ENCODE results near the gene PMPCB. TPM values are rescaled to one million over a fixed set of nuclear protein-coding genes. Genes with fewer than 3 reads are reported as not detected.

PMPCB gene
- total RNA-seq, 2 donors from 2014 or later: 55.6 to 62.9 TPM

DNA sequence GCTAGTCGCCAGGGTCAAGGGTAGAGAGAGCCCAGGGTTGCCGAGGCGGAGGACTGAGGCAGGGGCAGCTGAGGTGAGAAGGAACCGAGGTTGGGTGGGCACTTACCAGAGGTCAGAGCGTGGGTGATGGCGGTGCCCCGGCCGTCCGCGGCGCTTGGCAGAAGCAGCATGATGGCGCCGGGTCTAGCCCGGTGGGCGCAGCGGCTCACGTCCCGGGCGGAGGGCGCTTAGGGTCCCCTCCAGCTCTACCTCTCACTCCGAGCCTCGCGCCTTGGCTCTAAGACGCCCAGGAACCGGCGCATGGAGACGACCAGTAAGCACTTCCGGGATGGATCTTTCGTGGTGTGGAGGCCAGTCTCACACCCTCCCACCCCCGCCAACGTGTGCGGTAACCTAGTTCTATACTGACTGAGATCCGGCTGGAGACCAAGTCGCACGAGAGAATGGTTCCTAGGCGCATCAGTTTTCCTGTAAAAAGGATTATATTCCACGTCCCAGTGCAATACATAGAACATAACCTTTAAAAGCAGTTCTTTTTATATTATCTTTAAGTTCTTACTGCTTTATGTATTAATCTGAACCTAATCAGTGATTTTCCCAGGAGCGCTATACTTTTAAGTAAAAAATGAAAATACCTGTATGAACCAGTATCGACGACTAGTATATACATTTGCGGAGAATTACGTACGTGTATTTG is 47.4 kb downstream of the PMPCB start, which contains the start of gene DNAJC2:
Gene DNAJC2 (minus strand): TSS at position 315 of the 697 bp plus-strand sequence. CDS start 145 bp downstream, at position 170.
- peak within 1 kb of the TSS; percentile 98 to 100 for H3K27ac Mint-ChIP-seq
- H3K4me3 Mint-ChIP-seq: peak within 1 kb of the TSS; percentile 99
- peaks cover 52 to 61% of the 10 kb centered on the region in 2 donors for H3K4me1 Mint-ChIP-seq (ENCODE audit: low read depth in 2 of 2)
- H3K9me3 Mint-ChIP-seq: no peaks in the 10 kb centered on the region
- no peaks in the 10 kb centered on the region for H3K27me3 Mint-ChIP-seq
- DNase-seq (ENCODE audit: low spot score) (peak; percentile 93), ATAC-seq (peak; percentile 97 to 98)
- peaks cover 24% of the 10 kb centered on the region for H3K36me3 Mint-ChIP-seq

DNA sequence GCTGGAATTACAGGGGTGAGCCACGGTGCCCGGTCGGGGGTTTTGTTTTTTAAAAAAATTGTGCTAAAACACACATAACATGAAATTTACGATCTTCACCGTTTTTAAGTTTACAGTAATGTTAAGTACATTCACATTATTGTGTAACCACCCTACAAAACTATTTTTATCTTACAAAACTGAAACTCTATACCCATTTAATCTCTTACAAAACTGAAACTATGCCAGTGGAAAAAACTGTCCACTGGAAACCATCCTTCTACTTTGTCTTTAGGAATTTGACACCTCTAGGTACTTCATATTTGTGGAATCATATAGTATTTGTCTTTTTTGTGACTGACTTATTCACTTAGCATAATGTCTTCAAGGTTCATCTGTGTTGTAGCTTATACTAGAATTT is 49.2 kb downstream of the PMPCB start:
- no peaks in the 10 kb centered on the region for H3K9me3 Mint-ChIP-seq
- DNase-seq (ENCODE audit: low spot score) (no peak), ATAC-seq (no peak)
- H3K27ac Mint-ChIP-seq: peak overlapping the region; percentile 91 to 93
- peaks cover 49 to 60% of the 10 kb centered on the region in 2 donors for H3K4me1 Mint-ChIP-seq (ENCODE audit: low read depth in 2 of 2)
- H3K36me3 Mint-ChIP-seq: peaks cover 19% of the 10 kb centered on the region
- H3K27me3 Mint-ChIP-seq: no peaks in the 10 kb centered on the region
- peak overlapping the region; percentile 85 for H3K4me3 Mint-ChIP-seq

DNA sequence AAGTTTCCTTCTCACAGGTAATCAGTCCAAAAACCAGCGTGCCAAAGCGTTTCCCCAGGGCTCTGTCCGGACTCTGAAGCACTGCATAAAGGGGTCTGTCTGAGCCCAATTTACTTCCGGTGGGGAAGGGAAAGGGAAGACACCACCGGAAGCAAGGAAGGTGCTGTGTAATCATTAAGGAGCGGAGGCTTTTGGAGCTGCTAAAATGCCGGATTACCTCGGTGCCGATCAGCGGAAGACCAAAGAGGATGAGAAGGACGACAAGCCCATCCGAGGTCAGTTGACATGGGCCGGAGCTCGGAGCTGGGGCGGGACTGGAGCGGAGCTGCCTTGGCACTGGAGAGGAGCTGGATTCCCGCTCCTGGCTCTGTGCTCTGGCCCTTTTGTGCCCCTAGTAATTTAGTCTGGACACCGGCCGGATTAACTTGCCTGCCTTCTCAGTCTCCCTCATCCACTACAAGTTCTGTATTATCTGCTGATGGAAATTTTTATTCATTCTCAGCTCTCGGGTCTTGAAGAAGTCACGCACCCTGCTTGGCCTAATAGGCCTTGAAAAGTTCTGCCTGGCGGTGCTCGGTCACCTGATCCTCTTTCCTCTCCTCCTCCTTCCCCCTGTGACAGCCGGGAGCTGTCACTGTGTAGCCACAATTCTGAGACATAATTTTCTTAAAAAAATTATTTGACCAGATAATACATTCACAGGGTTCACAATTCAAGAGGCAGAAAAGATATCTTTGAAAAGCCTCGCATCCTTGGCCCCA is 50.5 kb downstream of the PMPCB start, which contains the start of gene PSMC2:
Gene PSMC2 (plus strand): TSS at position 137 of the 761 bp plus-strand sequence. CDS start 69 bp downstream, at position 206.
- Mint-ChIP-seq H3K4me3 (peak within 1 kb of the TSS; percentile 85), H3K27me3 (no peaks in the 10 kb centered on the region), H3K27ac (peak within 1 kb of the TSS; percentile 91 to 93), H3K9me3 (no peaks in the 10 kb centered on the region), H3K4me1 (ENCODE audit: low read depth in 2 of 2) (peaks cover 50 to 60% of the 10 kb centered on the region in 2 donors), H3K36me3 (peaks cover 21% of the 10 kb centered on the region)
- peak; percentile 89 for DNase-seq (ENCODE audit: low spot score)
- peak; percentile 81 to 83 for ATAC-seq

DNA sequence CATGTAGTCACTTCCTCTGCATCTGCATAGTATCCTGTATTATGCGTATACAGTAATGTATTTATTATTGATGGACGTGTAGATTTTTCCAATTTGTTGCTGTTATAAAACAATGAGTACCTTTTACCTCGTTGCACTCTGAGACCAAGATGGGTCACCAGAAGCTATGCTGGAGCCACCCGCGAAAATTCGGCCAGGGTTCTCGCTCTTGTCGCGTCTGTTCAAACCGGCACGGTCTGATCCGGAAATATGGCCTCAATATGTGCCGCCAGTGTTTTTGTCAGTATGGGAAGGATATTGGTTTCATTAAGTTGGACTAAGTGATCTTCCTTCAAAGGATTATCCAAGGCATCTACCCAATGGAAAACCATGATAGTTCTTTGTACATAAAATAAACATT is 51.2 kb downstream of the PMPCB start:
- ATAC-seq (no peak), DNase-seq (ENCODE audit: low spot score) (no peak)
- Mint-ChIP-seq H3K27ac (peak overlapping the region; percentile 91 to 93), H3K9me3 (no peaks in the 10 kb centered on the region), H3K4me1 (ENCODE audit: low read depth in 2 of 2) (peaks cover 53 to 60% of the 10 kb centered on the region in 2 donors), H3K4me3 (peak overlapping the region; percentile 85), H3K27me3 (no peaks in the 10 kb centered on the region), H3K36me3 (peaks cover 21% of the 10 kb centered on the region)

DNA sequence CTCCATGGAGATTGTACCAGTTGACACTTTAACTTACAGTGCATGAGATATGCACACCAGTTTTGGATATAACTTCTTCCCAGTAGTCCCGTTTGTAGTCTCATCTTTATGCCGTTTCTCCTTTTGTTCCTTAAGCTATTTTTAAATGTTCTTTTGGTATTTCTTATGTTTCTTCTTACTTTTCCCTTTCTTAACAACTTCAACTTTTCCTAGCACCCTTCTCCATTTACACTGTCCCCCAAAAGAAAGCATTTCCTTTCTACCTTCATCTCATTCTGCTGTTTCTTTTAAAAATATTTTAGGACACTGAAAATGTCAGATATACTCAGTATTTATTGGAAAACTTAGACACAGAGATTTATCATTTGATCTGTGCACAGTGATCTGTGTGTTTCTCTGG is 51.7 kb downstream of the PMPCB start:
- no peak for ATAC-seq
- H3K27ac Mint-ChIP-seq: peak overlapping the region; percentile 91 to 93
- no peaks in the 10 kb centered on the region for H3K9me3 Mint-ChIP-seq
- H3K4me1 Mint-ChIP-seq (ENCODE audit: low read depth in 2 of 2): peaks cover 48 to 56% of the 10 kb centered on the region in 2 donors
- H3K4me3 Mint-ChIP-seq: peak overlapping the region; percentile 85
- DNase-seq (ENCODE audit: low spot score): no peak
- H3K36me3 Mint-ChIP-seq: peaks cover 19% of the 10 kb centered on the region
- H3K27me3 Mint-ChIP-seq: no peaks in the 10 kb centered on the region

DNA sequence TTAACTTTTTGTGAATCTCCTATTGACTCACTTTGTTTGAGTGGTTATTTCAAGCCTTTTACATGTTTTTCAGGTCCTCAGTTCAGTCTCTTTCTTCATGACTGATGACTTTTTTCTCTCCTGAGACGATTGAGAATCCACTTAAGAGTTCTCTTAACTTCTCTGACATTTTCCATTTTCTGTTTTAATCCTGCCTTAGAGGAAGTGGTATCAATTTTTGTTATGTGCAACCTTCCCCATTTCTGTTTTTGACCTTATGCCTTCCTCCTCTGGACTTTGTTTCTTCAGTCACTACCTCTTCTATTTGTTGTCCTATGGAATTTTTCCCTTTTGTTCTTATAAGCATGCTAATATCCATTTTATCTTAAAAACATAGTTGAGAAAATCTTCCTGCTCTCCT is 52.6 kb downstream of the PMPCB start:
- peaks cover 16% of the 10 kb centered on the region for H3K36me3 Mint-ChIP-seq
- H3K9me3 Mint-ChIP-seq: no peaks in the 10 kb centered on the region
- no peak for DNase-seq (ENCODE audit: low spot score)
- peak overlapping the region; percentile 73 for H3K4me3 Mint-ChIP-seq
- peak overlapping the region; percentile 58 to 93 for H3K27ac Mint-ChIP-seq
- H3K27me3 Mint-ChIP-seq: no peaks in the 10 kb centered on the region
- ATAC-seq: no peak
- H3K4me1 Mint-ChIP-seq (ENCODE audit: low read depth in 2 of 2): peaks cover 45 to 50% of the 10 kb centered on the region in 2 donors

Other genes with a start within 250 kb of the PMPCB start
- under 1 TPM; 0.43 to 0.86 TPM for gene FBXL13, start 222.6 kb upstream of the PMPCB start, total RNA-seq
- 10 to 100 TPM; 24.7 to 31.2 TPM for gene ARMC10, start 222.3 kb upstream of the PMPCB start, total RNA-seq
- gene NAPEPLD, start 148.3 kb upstream of the PMPCB start, total RNA-seq: 10 to 100 TPM in 1 of 2 donors, 1 to 10 TPM in 1; 5.0 to 15.7 TPM
- 10 to 100 TPM; 34.4 to 68.4 TPM for gene DNAJC2, start 47.3 kb downstream of the PMPCB start, total RNA-seq
- gene PSMC2, start 50.2 kb downstream of the PMPCB start, total RNA-seq: 100 to 1,000 TPM; 139 to 188 TPM
- gene SLC26A5, start 148.8 kb downstream of the PMPCB start, total RNA-seq: not detected

Data from natural killer cell treated with Interleukin-12 subunit alpha and Interleukin-12 subunit beta and Interleukin-15 and Interleukin-18, amount 100 ng/mL, for 72 hours (primary cell).